ENCODE results near the gene PDGFB.

Gene PDGFB

GRCh38 chr22:39181356-39181755 is 63.4 kb downstream of the PDGFB start:
- Histone ChIP-seq H3K36me3 (ENCODE audit: insufficient read depth) (no peaks in the 10 kb centered on the region), H3K4me2 (no peak overlapping the region), H3K27ac (no peak overlapping the region), H3K4me3 (IDR thresholded peaks at IDR 0.05; ENCODE audit: insufficient read depth, low read depth, low read length) (no peak overlapping the region), H4K20me1 (ENCODE audit: insufficient read depth) (no peaks in the 10 kb centered on the region), H3K27me3 (ENCODE audit: insufficient read depth, low read depth) (peaks cover 60% of the 10 kb centered on the region; the same call in 1 of the 2 replicates), H2AFZ (ENCODE audit: low read depth) (no peak overlapping the region), H3K9ac (no peak overlapping the region), H3K4me1 (ENCODE audit: low read depth, poor library complexity, severe bottlenecking) (no peaks in the 10 kb centered on the region), H3K79me2 (ENCODE audit: insufficient read depth, low read depth) (no peaks in the 10 kb centered on the region)
- TF ChIP-seq CTCF (conservative IDR thresholded peaks at IDR 0.05; ENCODE audit: low read depth, low read length), result no peak

GRCh38 chr22:39179841-39180335 is 64.9 kb downstream of the PDGFB start:
- TF ChIP-seq CTCF (conservative IDR thresholded peaks at IDR 0.05; ENCODE audit: low read depth, low read length), result no peak
- H2AFZ ChIP-seq (ENCODE audit: low read depth), result no peak overlapping the region
- no peaks in the 10 kb centered on the region for H4K20me1 ChIP-seq (ENCODE audit: insufficient read depth)
- H3K4me2 ChIP-seq, result no peak overlapping the region
- peaks cover 47% of the 10 kb centered on the region; the same call in 1 of the 2 replicates for H3K27me3 ChIP-seq (ENCODE audit: insufficient read depth, low read depth)
- no peaks in the 10 kb centered on the region for H3K4me1 ChIP-seq (ENCODE audit: low read depth, poor library complexity, severe bottlenecking)
- H3K79me2 ChIP-seq (ENCODE audit: insufficient read depth, low read depth), result no peaks in the 10 kb centered on the region
- H3K27ac ChIP-seq, result no peak overlapping the region
- H3K9ac ChIP-seq, result no peak overlapping the region
- H3K36me3 ChIP-seq (ENCODE audit: insufficient read depth), result no peaks in the 10 kb centered on the region
- H3K4me3 ChIP-seq (IDR thresholded peaks at IDR 0.05; ENCODE audit: insufficient read depth, low read depth, low read length), result no peak overlapping the region

GRCh38 chr22:39179401-39179827 is 65.4 kb downstream of the PDGFB start:
- H3K79me2 ChIP-seq (ENCODE audit: insufficient read depth, low read depth), result no peaks in the 10 kb centered on the region
- H3K4me1 ChIP-seq (ENCODE audit: low read depth, poor library complexity, severe bottlenecking), result no peaks in the 10 kb centered on the region
- no peaks in the 10 kb centered on the region for H3K36me3 ChIP-seq (ENCODE audit: insufficient read depth)
- no peak overlapping the region for H3K27ac ChIP-seq
- H3K27me3 ChIP-seq (ENCODE audit: insufficient read depth, low read depth), result peaks cover 44% of the 10 kb centered on the region; the same call in 1 of the 2 replicates
- no peak for TF ChIP-seq CTCF (conservative IDR thresholded peaks at IDR 0.05; ENCODE audit: low read depth, low read length)
- no peak overlapping the region for H2AFZ ChIP-seq (ENCODE audit: low read depth)
- no peak overlapping the region for H3K4me3 ChIP-seq (IDR thresholded peaks at IDR 0.05; ENCODE audit: insufficient read depth, low read depth, low read length)
- H4K20me1 ChIP-seq (ENCODE audit: insufficient read depth), result no peaks in the 10 kb centered on the region
- H3K9ac ChIP-seq, result no peak overlapping the region
- no peak overlapping the region for H3K4me2 ChIP-seq

- H2AFZ ChIP-seq (ENCODE audit: low read depth), result no peak overlapping the region
- no peaks in the 10 kb centered on the region for H4K20me1 ChIP-seq (ENCODE audit: insufficient read depth)
- H3K9ac ChIP-seq, result no peak overlapping the region
- no peaks in the 10 kb centered on the region for H3K36me3 ChIP-seq (ENCODE audit: insufficient read depth)
- peaks cover 35% of the 10 kb centered on the region; the same call in 1 of the 2 replicates for H3K27me3 ChIP-seq (ENCODE audit: insufficient read depth, low read depth)
- TF ChIP-seq CTCF (conservative IDR thresholded peaks at IDR 0.05; ENCODE audit: low read depth, low read length), result no peak
- no peaks in the 10 kb centered on the region for H3K4me1 ChIP-seq (ENCODE audit: low read depth, poor library complexity, severe bottlenecking)
- no peaks in the 10 kb centered on the region for H3K79me2 ChIP-seq (ENCODE audit: insufficient read depth, low read depth)
- H3K27ac ChIP-seq, result no peak overlapping the region
- no peak overlapping the region for H3K4me2 ChIP-seq
- H3K4me3 ChIP-seq (IDR thresholded peaks at IDR 0.05; ENCODE audit: insufficient read depth, low read depth, low read length), result no peak overlapping the region
Measured at GRCh38 chr22:39178206-39179111, 66.3 kb downstream of the PDGFB start.
